Stimulated activated CD8-positive, alpha-beta memory T cell treated with anti-CD3 and anti-CD28 coated beads, Interleukin-12 subunit alpha, Interleukin-12 subunit beta, amount 100 ng/mL, for 4 hours (primary cell): ENCODE measurements around the gene DLG2.

Experiments used
- DNase-seq: peaks from one replicate; pipeline ENCODE4 v3.0.0-alpha.2; 2020; ENCODE audit warnings: low read depth

DLG2 gene

GRCh38 chr11:83921447-83922192, 1705.5 kb downstream of the DLG2 start:
- no peak for DNase-seq

- DNase-seq, result no peak
Observed at GRCh38 chr11:83918476-83918875, 1708.7 kb downstream of the DLG2 start.

- no peak for DNase-seq
Observed at GRCh38 chr11:83914995-83915394, 1712.1 kb downstream of the DLG2 start.

- DNase-seq, result no peak
Observed at GRCh38 chr11:83909579-83910534, 1717.3 kb downstream of the DLG2 start.

GRCh38 chr11:83908298-83908856, 1718.8 kb downstream of the DLG2 start:
- no peak for DNase-seq

- DNase-seq, result no peak
Observed at GRCh38 chr11:83895516-83895915, 1731.6 kb downstream of the DLG2 start.

- no peak for DNase-seq
Observed at GRCh38 chr11:83881428-83881827, 1745.7 kb downstream of the DLG2 start.

- no peak for DNase-seq
Observed at GRCh38 chr11:83871054-83871453, 1756.1 kb downstream of the DLG2 start.

GRCh38 chr11:83866655-83867054, 1760.5 kb downstream of the DLG2 start:
- no peak for DNase-seq

- DNase-seq, result no peak
Observed at GRCh38 chr11:83865636-83866461, 1761.3 kb downstream of the DLG2 start.

GRCh38 chr11:83864412-83865057, 1762.6 kb downstream of the DLG2 start:
- no peak for DNase-seq

- DNase-seq, result no peak
Observed at GRCh38 chr11:83863272-83863671, 1763.9 kb downstream of the DLG2 start.

- DNase-seq, result no peak
Observed at GRCh38 chr11:83862691-83863090, 1764.5 kb downstream of the DLG2 start.

GRCh38 chr11:83862033-83862432, 1765.1 kb downstream of the DLG2 start:
- no peak for DNase-seq

GRCh38 chr11:83858694-83859093, 1768.5 kb downstream of the DLG2 start:
- DNase-seq, result no peak

- no peak for DNase-seq
Observed at GRCh38 chr11:83855237-83855636, 1771.9 kb downstream of the DLG2 start.

- no peak for DNase-seq
Observed at GRCh38 chr11:83852775-83853442, 1774.2 kb downstream of the DLG2 start.

GRCh38 chr11:83852012-83852411, 1775.1 kb downstream of the DLG2 start:
- DNase-seq, result no peak

GRCh38 chr11:83847467-83848034, 1779.6 kb downstream of the DLG2 start:
- no peak for DNase-seq

GRCh38 chr11:83845797-83846196, 1781.3 kb downstream of the DLG2 start:
- DNase-seq, result no peak
